Activated naive CD8-positive, alpha-beta T cell treated with anti-CD3 and anti-CD28 coated beads, Interleukin-2, amount 50 U/mL, for 24 hours (primary cell): ENCODE data around the gene LRRFIP2.
"Not testable (repeated sequence)": the region's sequence is repeated elsewhere in the genome, so short reads cannot be mapped to it uniquely, and the experiment has no call there.

Source experiments
- ATAC-seq: fragments of 150-1000 bp; cut with Tn5 transposase; one replicate; pipeline ENCODE4 v1.10.0; 2021
- DNase-seq: peaks from one replicate; pipeline ENCODE4 v3.0.0; 2021
- H3K27ac Mint-ChIP-seq: one replicate; pipeline ENCODE4 v1.8.0; 2021; ENCODE audit warnings: mild to moderate bottlenecking, mixed read lengths
- H3K27me3 Mint-ChIP-seq: one replicate; pipeline ENCODE4 v1.8.0; 2021; ENCODE audit warnings: mixed read lengths
- H3K36me3 Mint-ChIP-seq: one replicate; pipeline ENCODE4 v1.8.0; 2021; ENCODE audit warnings: low read depth, mixed read lengths
- H3K4me1 Mint-ChIP-seq: one replicate; pipeline ENCODE4 v1.8.0; 2021; ENCODE audit warnings: mixed read lengths
- H3K4me3 Mint-ChIP-seq: one replicate; pipeline ENCODE4 v1.8.0; 2021; ENCODE audit warnings: mild to moderate bottlenecking, moderate library complexity, mixed read lengths
- H3K9me3 Mint-ChIP-seq: one replicate; pipeline ENCODE4 v1.8.0; 2021; ENCODE audit warnings: mixed read lengths

The LRRFIP2 gene

DNA sequence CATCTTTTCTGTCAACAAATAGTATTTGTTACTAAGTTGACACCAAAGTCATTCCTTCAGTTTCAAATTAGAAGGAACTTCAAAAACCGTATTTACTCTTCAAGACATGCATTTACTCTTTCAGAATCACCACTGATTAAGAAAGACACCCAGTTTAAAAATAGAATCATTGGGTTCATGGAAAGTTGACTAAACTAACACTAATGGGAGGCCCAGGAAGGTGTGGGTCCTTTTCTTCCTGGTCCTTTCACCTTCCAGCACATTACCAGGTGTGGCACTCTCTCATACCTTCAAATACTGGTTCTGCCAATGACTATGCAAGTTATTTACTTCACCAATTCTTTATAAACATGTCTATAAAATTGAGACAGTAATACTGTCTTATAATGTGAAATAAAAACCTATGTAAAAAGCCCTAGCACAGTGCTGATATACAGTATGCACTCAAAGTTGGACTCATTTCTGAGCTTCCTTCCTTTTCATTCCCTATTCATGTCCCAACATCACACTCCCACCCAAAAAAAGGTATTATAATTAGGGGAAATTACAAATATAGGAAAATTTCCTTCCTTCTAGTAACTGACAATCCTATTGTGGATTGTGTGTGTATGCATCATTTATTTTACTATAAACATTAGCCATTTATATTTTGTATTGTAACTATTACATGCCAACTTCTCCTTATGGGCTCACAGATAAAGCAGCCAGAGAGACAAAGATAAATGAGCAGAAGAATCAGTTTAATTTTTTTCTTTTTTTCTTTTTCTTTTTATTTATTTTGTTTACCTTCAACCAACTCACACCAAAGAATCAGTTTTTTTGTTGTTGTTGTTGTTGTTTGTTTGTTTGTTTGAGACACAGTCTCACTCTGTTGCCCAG is 48.9 kb downstream of the LRRFIP2 start:
- no peak for ATAC-seq
- H3K4me3 Mint-ChIP-seq: no peak overlapping the region
- H3K27ac Mint-ChIP-seq: no peak overlapping the region
- peaks cover 18% of the 10 kb centered on the region for H3K4me1 Mint-ChIP-seq
- no peak for DNase-seq
- H3K9me3 Mint-ChIP-seq: no peaks in the 10 kb centered on the region
- H3K36me3 Mint-ChIP-seq: peaks cover 15% of the 10 kb centered on the region
- no peaks in the 10 kb centered on the region for H3K27me3 Mint-ChIP-seq

DNA sequence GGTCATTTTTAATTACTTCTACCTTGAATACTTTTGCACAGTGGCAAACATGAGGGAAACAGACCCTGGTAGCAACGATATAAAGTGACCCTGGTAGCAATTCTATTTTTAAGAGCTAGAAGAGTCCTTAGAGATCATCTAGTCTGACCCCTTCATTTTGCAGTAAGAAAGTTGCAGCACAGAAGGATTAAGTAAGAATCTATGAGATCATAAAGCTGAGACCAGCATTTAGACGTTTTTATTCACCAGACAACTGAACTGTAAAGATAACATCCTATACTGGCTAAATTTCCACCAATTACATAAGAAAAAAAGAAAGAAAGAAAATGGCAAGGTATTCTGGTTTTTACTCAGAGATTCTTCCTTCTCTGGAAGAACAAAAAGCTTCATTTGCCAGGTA is 49.9 kb downstream of the LRRFIP2 start:
- Mint-ChIP-seq H3K4me1 (peaks cover 14% of the 10 kb centered on the region), H3K36me3 (peaks cover 15% of the 10 kb centered on the region), H3K27ac (no peak overlapping the region), H3K4me3 (no peak overlapping the region), H3K27me3 (no peaks in the 10 kb centered on the region), H3K9me3 (no peaks in the 10 kb centered on the region)
- ATAC-seq (no peak), DNase-seq (no peak)

DNA sequence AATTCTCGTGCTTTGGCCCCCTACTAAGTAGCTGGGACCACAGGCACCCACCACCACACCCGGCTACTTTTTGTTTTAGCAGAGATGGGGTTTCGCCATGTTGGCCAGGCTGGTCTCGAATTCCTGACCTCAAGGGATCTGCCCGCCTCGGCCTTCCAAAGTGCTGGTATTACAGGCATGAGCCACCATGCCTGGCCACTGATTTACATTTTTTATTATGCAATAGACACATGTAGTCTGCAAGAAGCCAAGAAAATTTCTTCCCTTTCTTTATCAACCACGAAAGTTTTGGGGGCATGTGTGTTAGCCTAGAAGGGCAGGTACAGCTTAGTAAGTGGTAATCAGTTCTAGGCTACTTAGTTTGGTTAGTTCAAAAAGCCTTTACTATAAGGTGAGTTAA is 51.1 kb downstream of the LRRFIP2 start:
- Mint-ChIP-seq H3K9me3 (no peaks in the 10 kb centered on the region), H3K4me1 (peaks cover 15% of the 10 kb centered on the region), H3K36me3 (peaks cover 13% of the 10 kb centered on the region), H3K4me3 (no peak overlapping the region), H3K27me3 (no peaks in the 10 kb centered on the region), H3K27ac (no peak overlapping the region)
- DNase-seq (no peak), ATAC-seq (no peak)

DNA sequence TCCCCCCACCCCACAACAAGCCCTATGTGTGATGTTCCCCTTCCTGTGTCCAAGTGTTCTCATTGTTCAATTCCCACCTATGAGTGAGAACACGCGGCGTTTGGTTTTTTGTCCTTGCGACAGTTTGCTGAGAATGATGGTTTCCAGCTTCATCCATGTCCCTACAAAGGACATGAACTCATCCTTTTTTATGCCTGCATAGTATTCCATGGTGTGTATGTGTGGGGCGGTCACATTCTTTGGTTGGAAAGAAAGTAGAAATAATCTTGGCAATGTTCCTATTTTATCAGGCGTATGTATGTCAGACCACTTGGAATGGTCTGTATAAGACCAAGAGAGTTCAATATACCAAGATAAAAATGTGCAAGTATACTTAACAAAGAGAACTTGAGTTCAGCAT is 52.3 kb downstream of the LRRFIP2 start:
- not testable (repeated sequence) for DNase-seq, ATAC-seq, H3K9me3 Mint-ChIP-seq, H3K27ac Mint-ChIP-seq, H3K27me3 Mint-ChIP-seq, H3K4me3 Mint-ChIP-seq
- peaks cover 11% of the 10 kb centered on the region for H3K36me3 Mint-ChIP-seq
- peaks cover 18% of the 10 kb centered on the region for H3K4me1 Mint-ChIP-seq

DNA sequence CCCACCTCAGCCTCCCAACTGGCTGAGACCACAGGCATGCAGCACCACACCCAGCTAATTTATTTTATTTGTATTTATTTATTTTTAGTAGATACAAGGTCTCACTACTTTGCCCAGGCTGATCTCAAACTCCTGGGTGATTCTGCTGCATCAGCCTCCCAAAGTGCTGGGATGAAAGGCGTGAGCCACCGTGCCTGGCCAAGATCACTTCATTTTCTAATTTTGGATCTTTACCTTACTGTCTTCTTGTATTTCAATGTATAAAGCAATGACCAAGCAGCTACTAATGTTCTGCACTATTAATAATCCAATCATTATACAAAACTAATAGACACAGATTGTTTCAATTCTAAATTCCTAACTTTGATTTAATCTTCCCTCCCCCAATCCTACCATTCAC is 56.2 kb downstream of the LRRFIP2 start:
- Mint-ChIP-seq H3K27me3 (no peaks in the 10 kb centered on the region), H3K9me3 (no peaks in the 10 kb centered on the region), H3K36me3 (peaks cover 12% of the 10 kb centered on the region), H3K4me3 (no peak overlapping the region), H3K4me1 (peaks cover 32% of the 10 kb centered on the region), H3K27ac (no peak overlapping the region)
- no peak for ATAC-seq
- DNase-seq: no peak

DNA sequence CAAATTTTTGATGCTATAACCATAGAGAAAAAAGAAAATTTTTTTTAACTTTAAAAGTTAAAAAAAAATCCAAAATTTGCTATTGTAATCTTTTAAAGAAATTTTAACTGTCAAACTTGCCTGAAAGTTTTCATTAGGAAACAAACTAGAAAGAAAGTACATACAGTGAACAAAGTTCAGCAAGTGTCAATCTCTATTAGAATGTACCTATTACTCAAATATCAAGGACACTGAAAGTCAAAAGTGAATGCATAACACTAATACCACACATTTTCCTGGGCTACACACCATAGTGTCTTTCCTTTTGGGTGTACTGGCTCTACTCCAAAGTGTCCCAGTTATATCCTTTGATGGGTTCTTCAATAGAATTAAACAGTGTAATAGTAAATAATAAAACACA is 56.8 kb downstream of the LRRFIP2 start:
- Mint-ChIP-seq H3K4me1 (peaks cover 32% of the 10 kb centered on the region), H3K27me3 (no peaks in the 10 kb centered on the region), H3K9me3 (no peaks in the 10 kb centered on the region), H3K27ac (no peak overlapping the region), H3K4me3 (no peak overlapping the region), H3K36me3 (peaks cover 12% of the 10 kb centered on the region)
- ATAC-seq (no peak), DNase-seq (no peak)

DNA sequence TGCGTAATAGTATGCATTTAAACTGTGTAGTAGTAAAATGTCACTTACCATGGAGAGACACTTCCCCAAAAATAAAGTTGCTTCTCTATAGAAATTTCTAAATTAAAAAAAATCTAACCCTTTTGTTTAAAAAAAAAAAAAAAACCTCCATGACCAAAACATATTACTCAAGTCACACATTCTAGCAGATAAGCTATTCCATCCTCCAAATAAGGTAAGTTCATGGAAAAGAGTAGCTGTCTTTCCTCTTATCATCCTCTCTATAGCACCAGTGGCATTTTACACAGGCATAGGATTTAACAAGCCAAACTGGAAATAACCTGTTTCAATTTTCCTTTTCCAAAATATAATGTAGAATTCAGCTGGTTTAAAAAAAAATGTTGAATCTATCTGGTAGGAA is 57.4 kb downstream of the LRRFIP2 start:
- no peak overlapping the region for H3K27ac Mint-ChIP-seq
- peaks cover 32% of the 10 kb centered on the region for H3K4me1 Mint-ChIP-seq
- no peak overlapping the region for H3K4me3 Mint-ChIP-seq
- no peaks in the 10 kb centered on the region for H3K9me3 Mint-ChIP-seq
- DNase-seq (no peak), ATAC-seq (no peak)
- peaks cover 8% of the 10 kb centered on the region for H3K36me3 Mint-ChIP-seq
- H3K27me3 Mint-ChIP-seq: no peaks in the 10 kb centered on the region

DNA sequence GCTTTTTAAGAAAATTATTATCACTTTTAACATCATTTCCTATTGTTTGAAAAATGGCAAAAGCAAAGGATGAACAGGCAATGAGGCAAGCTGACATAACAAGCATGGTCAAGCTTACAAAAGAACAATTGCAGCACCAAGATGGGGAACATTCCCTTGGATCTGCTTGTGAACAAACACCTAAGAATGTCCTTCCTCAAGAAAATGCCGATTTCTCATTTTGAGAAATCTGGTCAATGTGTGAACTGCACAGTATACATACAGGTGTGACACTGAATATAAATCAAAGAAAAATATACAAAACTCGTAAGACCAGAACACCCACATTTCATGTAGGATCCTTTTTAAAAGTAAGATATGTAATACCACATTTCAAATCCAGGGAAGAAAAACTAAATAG is 58.9 kb downstream of the LRRFIP2 start:
- Mint-ChIP-seq H3K27ac (no peak overlapping the region), H3K4me3 (no peak overlapping the region), H3K36me3 (peaks cover 4% of the 10 kb centered on the region), H3K27me3 (no peaks in the 10 kb centered on the region), H3K9me3 (no peaks in the 10 kb centered on the region), H3K4me1 (peaks cover 29% of the 10 kb centered on the region)
- ATAC-seq: no peak
- DNase-seq: no peak

DNA sequence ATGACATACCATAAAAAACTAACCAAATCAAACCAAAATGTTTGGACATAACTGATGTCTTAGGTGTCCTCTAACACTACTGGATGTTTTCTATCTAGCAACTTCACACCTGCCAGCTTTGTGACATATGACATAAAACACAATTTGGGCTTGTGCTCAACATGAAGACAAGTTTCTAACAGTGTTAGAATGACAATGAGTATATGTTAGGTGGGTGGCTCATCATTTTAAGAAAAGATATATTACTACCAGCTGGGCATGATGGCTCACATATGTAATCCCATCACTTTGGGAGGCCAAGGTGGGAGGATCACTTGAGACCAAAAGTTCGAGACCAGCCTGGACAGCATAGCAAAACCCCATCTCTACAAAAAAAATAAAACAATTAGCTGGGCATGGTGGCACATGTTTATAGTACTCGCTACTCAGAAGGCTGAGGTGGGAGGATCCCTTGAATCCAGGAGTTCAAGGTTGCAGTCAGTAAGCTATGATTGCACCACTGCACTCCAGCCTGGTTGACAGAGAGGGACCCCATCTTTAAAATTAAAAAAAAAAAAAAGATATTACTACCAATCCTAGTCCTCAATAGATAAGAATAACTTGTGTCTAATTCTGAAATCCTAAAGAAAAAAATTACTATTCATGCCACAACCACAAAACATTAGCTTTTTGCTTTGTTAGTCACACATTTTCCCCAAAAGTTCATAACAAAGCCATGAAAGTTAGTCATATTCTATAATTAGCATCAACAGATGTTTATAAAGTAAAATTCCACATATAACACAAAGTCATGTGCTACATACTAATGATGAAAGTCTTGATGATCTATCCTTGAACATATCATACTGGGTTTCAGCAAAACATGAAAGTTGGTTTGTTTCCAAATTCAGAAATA is 59.9 kb downstream of the LRRFIP2 start:
- Mint-ChIP-seq H3K36me3 (peaks cover 4% of the 10 kb centered on the region), H3K4me1 (peaks cover 29% of the 10 kb centered on the region), H3K4me3 (no peak overlapping the region), H3K27me3 (no peaks in the 10 kb centered on the region), H3K27ac (peak overlapping the region; percentile 53), H3K9me3 (no peaks in the 10 kb centered on the region)
- peak; percentile 61 for ATAC-seq
- DNase-seq: no peak

DNA sequence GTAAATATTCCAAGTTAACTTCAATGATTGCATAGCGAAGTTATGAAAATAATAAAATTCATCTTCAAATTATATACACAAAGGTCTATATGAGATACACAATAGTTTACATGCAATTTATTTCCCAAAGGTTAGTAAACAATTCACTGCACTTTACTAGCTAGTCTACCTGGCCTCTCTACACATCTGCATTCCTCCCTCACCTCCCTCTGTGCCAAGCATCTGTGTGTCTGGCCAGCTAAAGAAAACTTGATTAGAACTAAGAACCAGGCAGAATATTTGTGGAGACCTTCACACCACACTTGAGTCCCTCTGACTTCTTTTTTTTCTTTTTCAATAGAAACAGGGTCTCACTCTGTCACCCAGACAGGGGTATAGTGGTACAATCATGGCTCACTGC is 61.4 kb downstream of the LRRFIP2 start:
- ATAC-seq (no peak), DNase-seq (no peak)
- Mint-ChIP-seq H3K36me3 (peaks cover 5% of the 10 kb centered on the region), H3K27ac (no peak overlapping the region), H3K4me1 (peaks cover 27% of the 10 kb centered on the region), H3K27me3 (no peaks in the 10 kb centered on the region), H3K4me3 (no peak overlapping the region), H3K9me3 (no peaks in the 10 kb centered on the region)

DNA sequence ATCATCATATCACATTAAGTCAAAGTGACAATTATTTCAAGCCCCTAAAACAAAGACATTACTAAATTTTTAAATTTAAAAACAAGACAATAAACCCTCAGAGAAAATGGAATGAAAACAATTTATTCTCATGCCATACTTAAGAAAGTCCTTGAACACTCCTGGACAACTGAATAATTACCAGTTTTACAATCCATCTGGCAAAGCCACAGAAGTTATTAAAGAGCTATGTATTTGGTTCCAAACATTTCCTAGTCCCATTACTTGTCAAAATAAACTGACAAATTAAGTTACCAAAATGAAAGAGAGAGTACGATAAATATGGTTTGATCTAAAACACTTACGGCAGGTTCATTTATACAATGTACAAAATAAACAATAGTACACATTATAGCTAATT is 63.2 kb downstream of the LRRFIP2 start:
- no peak overlapping the region for H3K27ac Mint-ChIP-seq
- no peak for ATAC-seq
- H3K4me3 Mint-ChIP-seq: no peak overlapping the region
- no peaks in the 10 kb centered on the region for H3K27me3 Mint-ChIP-seq
- peaks cover 5% of the 10 kb centered on the region for H3K36me3 Mint-ChIP-seq
- H3K9me3 Mint-ChIP-seq: no peaks in the 10 kb centered on the region
- no peak for DNase-seq
- H3K4me1 Mint-ChIP-seq: peaks cover 21% of the 10 kb centered on the region

DNA sequence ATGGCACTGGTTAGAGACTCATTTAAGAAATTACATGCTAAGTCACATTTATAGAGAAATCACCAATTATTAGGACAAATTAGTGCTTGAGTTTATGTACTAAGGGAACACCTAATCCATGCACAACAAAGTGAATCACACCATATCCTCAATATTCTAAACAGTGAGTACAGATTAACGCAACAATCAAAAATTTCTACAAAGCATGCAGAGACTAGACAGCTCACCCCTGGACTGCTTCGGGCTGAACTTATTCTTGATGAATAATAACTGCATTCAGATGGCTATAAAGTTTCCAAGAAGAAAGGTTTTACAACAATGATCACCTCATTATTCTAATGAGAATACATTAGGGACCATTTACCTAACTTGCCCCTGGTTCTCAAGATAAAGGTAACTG is 66.5 kb downstream of the LRRFIP2 start:
- Mint-ChIP-seq H3K27ac (no peak overlapping the region), H3K36me3 (peaks cover 1% of the 10 kb centered on the region)
- ATAC-seq: no peak

DNA sequence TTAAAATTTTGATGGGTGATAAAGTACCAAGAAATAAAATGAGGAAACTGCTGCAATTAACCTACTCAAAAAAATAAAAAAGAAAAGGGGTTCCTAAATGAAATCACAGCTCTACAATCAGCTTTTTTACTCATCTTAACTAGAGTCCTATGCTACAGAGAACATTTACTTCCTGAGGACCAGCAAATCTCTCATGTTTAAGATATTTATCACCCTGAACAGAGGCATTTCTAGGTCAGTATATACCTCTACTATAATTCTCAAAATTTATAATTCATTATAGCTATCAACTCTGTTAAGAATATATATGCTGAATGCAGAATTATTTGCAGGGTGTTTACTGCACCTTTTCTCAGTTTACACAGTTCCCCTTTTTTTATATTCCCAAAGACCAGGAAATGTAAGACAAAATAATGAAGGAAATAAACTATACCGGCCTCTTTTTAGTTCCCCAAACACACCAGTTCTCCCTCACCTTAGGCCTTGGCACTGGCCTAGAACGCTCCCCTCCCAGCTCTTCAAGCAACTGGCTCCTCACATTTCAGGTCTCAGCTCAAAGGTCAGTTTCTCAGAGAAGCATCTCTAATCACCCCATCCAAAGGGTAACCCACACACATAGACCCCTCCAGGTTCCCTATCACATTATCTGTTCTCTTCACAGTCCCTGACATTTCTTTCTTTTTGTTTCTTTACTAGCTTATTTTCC is 71.1 kb downstream of the LRRFIP2 start:
- Mint-ChIP-seq H3K4me1 (no peaks in the 10 kb centered on the region), H3K9me3 (no peaks in the 10 kb centered on the region), H3K36me3 (peaks cover 2% of the 10 kb centered on the region), H3K27ac (no peak overlapping the region), H3K4me3 (no peak overlapping the region), H3K27me3 (no peaks in the 10 kb centered on the region)
- DNase-seq: no peak
- no peak for ATAC-seq

More for the DNA sequence above, 66.5 kb downstream of the LRRFIP2 start:
- no peaks in the 10 kb centered on the region for H3K4me1 Mint-ChIP-seq
- no peaks in the 10 kb centered on the region for H3K9me3 Mint-ChIP-seq
- DNase-seq: no peak
- no peaks in the 10 kb centered on the region for H3K27me3 Mint-ChIP-seq
- H3K4me3 Mint-ChIP-seq: no peak overlapping the region

DNA sequence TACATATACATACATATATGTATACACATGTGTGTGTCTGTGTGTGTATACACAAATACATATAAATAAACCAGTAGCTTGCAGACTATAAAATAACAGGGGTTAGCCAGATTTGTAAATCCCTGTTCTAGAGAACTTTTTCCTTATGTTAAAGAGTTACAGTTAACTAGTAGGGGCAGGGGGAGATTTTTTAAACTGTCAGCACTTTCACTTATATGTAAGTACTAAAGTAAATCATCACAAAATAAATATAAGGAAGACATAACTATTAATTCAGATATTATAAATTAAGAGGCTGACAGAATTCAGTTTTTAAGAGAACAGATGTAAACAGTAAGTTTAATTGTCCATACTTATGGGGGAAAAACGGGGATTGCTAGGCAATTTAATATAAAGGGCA is 74.0 kb downstream of the LRRFIP2 start:
- H3K36me3 Mint-ChIP-seq: peaks cover 2% of the 10 kb centered on the region
- no peak overlapping the region for H3K27ac Mint-ChIP-seq
- no peaks in the 10 kb centered on the region for H3K27me3 Mint-ChIP-seq
- ATAC-seq (no peak), DNase-seq (no peak)
- no peak overlapping the region for H3K4me3 Mint-ChIP-seq
- H3K9me3 Mint-ChIP-seq: no peaks in the 10 kb centered on the region
- H3K4me1 Mint-ChIP-seq: no peaks in the 10 kb centered on the region
